ENCODE data around the gene ABCB9.

The ABCB9 gene

DNA sequence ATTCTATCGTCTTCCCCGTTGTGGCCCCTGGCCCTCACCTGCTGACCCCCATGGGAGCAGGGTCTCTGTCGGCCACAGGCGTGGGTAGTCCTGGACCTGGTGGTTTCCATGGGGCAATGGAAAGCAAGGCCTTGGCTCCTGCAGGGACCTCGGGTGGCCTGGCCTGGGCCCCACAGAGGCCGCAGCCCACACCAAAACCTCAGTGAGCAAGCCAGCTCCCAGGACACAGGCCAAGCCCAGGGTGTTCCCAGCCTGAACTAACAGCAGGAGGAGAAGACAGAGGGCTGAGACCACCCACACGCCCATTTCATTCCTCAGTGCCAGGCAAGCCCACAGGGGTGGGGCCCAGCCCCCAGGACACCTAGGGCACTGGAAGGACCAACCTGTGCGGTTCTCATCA is 16.9 kb downstream of the ABCB9 start:
- CTCF ChIA-PET = interaction anchor here (0.9 to 17.1 kb wide), 4 partner anchors 54 to 155 kb away, joined by 3 to 449 read pairs (median 8); no protein-coding TSS in a partner anchor
- DNase-seq (ENCODE audit: low read depth, low spot score) = no peak
- POLR2A ChIA-PET = no interaction called here
- no peak overlapping the region for H3K4me3 ChIP-seq (ENCODE audit: low read depth, low read length)
- TF ChIP-seq, protein P1, sequence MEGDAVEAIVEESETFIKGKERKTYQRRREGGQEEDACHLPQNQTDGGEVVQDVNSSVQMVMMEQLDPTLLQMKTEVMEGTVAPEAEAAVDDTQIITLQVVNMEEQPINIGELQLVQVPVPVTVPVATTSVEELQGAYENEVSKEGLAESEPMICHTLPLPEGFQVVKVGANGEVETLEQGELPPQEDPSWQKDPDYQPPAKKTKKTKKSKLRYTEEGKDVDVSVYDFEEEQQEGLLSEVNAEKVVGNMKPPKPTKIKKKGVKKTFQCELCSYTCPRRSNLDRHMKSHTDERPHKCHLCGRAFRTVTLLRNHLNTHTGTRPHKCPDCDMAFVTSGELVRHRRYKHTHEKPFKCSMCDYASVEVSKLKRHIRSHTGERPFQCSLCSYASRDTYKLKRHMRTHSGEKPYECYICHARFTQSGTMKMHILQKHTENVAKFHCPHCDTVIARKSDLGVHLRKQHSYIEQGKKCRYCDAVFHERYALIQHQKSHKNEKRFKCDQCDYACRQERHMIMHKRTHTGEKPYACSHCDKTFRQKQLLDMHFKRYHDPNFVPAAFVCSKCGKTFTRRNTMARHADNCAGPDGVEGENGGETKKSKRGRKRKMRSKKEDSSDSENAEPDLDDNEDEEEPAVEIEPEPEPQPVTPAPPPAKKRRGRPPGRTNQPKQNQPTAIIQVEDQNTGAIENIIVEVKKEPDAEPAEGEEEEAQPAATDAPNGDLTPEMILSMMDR (IDR thresholded peaks at IDR 0.05; ENCODE audit: insufficient read depth, low read length, missing control alignments) = no peak

DNA sequence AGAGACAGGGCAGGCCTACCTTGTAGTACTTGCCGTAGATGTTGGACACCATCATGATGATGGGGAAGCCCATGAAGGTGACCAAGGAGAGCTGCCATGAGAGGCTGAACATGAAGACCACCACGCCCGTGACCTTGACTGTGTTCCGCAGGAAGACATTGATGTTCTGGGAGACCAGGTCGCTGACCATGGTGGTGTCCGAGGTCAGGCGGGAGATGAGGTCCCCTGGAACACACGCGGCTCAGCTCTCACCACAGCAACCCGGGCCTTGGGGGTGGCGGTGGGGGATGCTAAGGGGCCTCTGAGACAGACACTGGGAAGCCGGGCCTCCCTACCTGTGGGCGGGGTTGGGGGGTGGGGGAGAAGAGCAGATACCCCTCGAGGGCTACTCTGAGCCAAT is 17.7 kb downstream of the ABCB9 start:
- H3K4me3 ChIP-seq (ENCODE audit: low read depth, low read length) = no peak overlapping the region
- TF ChIP-seq, protein P1 (IDR thresholded peaks at IDR 0.05; ENCODE audit: insufficient read depth, low read length, missing control alignments) = no peak
- DNase-seq (ENCODE audit: low read depth, low spot score) = no peak
- POLR2A ChIA-PET = no interaction called here
- CTCF ChIA-PET = interaction anchor here (0.9 to 17.1 kb wide), 6 partner anchors 11 to 311 kb away, joined by 3 to 449 read pairs (median 5); no protein-coding TSS in a partner anchor

DNA sequence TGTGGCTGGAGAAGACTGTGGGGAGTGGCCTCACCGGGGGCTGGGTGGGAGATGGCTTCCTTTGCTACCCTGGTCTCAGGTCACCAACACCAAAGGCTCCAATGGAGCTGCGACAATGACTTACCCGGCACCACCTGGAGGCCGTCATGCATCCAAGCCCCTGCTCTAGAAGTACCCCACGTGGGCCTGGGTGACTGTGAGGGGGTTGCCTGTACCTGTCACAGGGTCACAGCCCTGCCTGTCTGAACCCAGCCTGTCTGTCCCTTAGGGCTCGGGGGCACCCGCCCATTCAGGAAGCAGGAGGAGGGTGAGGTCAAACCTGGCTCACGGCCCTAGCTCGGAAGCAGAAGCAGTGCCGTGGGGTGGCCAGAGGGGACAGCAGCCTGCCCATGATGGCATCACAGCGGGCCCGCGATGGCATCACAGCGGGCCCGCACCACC is 18.9 kb downstream of the ABCB9 start:
- no peak overlapping the region for H3K4me3 ChIP-seq (ENCODE audit: low read depth, low read length)
- TF ChIP-seq, protein P1 (IDR thresholded peaks at IDR 0.05; ENCODE audit: insufficient read depth, low read length, missing control alignments) = no peak
- ChIA-PET CTCF (interaction anchor here (0.7 to 17.1 kb wide), 12 partner anchors 8 to 292 kb away, joined by 3 to 449 read pairs (median 4); no protein-coding TSS in a partner anchor), POLR2A (interaction anchor here (0.7 to 1.5 kb wide), 6 partner anchors 43 to 323 kb away, joined by 3 to 8 read pairs (median 4); partner anchors contain the start of genes MPHOSPH9 and MTRFR)
- no peak for DNase-seq (ENCODE audit: low read depth, low spot score)

DNA sequence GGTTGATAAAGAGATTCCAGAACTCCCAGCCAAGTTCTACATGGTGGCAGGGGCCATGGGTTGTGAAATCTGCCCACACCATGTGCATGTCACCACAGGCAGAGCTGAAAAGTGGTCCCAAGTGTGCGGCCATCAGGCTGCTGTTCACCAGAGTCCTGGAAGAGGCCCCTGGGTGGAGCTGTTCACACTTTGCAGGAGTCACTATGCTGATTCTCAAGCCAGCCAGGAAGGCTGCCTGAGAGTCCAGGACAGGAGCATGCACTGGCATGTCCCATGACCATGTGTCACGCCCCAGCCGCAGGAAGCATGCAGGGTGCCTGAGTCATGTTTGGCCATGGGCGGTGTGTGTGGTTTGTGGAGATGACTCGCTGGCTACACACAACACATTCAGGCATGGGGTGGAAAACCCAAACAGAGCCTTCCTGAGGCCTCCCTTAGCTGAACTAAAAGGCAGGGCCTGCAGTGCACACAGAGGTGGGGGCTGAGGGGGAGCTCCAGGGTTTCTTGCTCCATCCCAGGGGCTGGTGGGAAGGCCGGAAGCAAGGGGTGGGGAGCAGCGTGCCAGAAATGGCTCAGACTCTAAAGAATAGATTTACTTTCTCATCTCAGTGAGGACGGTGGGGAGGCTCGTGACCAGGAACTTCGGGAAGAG is 19.4 kb downstream of the ABCB9 start:
- TF ChIP-seq, protein P1 (IDR thresholded peaks at IDR 0.05; ENCODE audit: insufficient read depth, low read length, missing control alignments) = peak; percentile 49
- no peak overlapping the region for H3K4me3 ChIP-seq (ENCODE audit: low read depth, low read length)
- ChIA-PET POLR2A (interaction anchor here (0.7 to 1.5 kb wide), 6 partner anchors 42 to 324 kb away, joined by 3 to 8 read pairs (median 4); partner anchors contain the start of genes MPHOSPH9 and MTRFR), CTCF (interaction anchor here (0.7 to 17.1 kb wide), 13 partner anchors 9 to 292 kb away, joined by 3 to 449 read pairs (median 4); no protein-coding TSS in a partner anchor)
- DNase-seq (ENCODE audit: low read depth, low spot score) = peak; percentile 97

DNA sequence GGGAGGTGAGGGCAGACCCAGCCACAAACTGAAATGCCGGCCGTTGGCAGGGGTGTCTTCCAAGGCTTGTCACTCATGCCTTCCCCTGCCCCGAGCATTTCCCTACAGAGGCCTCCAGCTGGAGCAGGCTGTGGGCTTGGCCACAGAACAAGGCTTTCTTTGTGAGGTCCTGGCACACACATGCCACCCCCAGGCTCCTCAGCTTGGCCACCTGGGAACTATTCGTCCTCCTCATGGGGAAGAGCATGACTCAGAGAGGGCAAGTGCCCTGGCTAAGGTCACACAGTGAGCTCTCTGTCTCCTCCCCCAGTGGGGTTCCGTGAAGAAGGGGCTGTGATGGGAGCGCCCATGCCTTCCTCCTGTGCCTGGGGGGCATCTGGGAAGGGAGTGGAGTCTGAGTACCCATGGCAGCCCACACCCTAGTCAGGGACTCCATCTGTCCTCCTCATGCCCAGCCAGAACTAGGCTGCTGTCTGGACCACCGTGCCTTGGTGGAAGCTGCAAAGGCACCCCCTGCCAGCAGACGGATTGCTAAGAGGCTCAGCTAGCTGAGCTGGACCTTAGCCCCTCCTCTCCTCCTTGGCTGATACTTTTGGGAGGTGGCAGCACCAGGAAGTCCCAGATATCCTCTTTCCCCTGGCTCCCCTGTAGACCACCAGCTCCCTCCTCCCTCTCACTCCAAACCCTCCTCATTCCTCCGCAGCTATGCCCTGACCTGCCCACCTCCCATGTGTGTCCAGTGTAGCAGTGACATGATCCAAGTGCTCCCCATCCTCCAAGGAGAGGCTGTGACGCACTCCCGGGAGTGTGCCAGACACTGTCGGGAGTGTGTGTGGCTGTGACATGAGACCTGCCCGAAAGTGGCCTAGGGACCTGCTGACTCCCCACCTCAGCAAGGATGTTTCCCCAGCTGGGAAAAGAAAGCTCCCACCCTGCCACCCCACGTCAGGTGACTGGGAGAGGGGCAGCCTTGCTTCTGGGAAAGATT is 21.4 kb downstream of the ABCB9 start:
- H3K4me3 ChIP-seq (ENCODE audit: low read depth, low read length) = no peak overlapping the region
- ChIA-PET POLR2A (interaction anchor here (0.5 to 0.8 kb wide), 3 partner anchors 13 to 46 kb away, joined by 3 read pairs; partner anchors contain the start of gene ABCB9), CTCF (interaction anchor here (1.0 to 17.1 kb wide), 7 partner anchors 9 to 151 kb away, joined by 3 to 449 read pairs (median 4); no protein-coding TSS in a partner anchor)
- DNase-seq (ENCODE audit: low read depth, low spot score) = no peak
- TF ChIP-seq, protein P1 (IDR thresholded peaks at IDR 0.05; ENCODE audit: insufficient read depth, low read length, missing control alignments) = no peak

Measured in AG04449 (cell line).